Coronary artery (tissue), 2 donors: ENCODE data around the gene PEX7.

Source experiments
- DNase-seq: peaks from one replicate; pipeline ENCODE4 v3.0.0-alpha.2; 2017; ENCODE audit warnings: low spot score
- H3K27ac ChIP-seq, 2 donors: fragments of 200-600 bp; sonication (generic); one replicate each; pipeline ENCODE4 v1.5.1; 2016 to 2019
- H3K4me3 ChIP-seq: fragments of 200-600 bp; sonication (generic); 2 replicates; pipeline ENCODE4 v1.5.1; 2016; ENCODE audit warnings: mild to moderate bottlenecking, moderate library complexity
- CTCF ChIP-seq: fragments of 200-600 bp; sonication (generic); IDR thresholded peaks from one replicate; pipeline ENCODE4 v1.5.1; 2019; ENCODE audit warnings: antibody characterized with exemption

Gene PEX7

GRCh38 chr6:136816656-136817055 is 5.7 kb upstream of the PEX7 start:
- H3K27ac ChIP-seq = no peak overlapping the region
- no peak for DNase-seq
- H3K4me3 ChIP-seq = no peak overlapping the region
- no peak for TF ChIP-seq CTCF

- no peak for TF ChIP-seq CTCF
- H3K27ac ChIP-seq = no peak overlapping the region
- no peak for DNase-seq
- no peak overlapping the region for H3K4me3 ChIP-seq
Measured at GRCh38 chr6:136820561-136820960, 1.8 kb upstream of the PEX7 start.

- no peak for TF ChIP-seq CTCF
- Histone ChIP-seq H3K27ac (peak overlapping the region; percentile 76 to 98), H3K4me3 (peak overlapping the region; percentile 97)
- DNase-seq = no peak
Measured at GRCh38 chr6:136822046-136822375, 381 bp upstream of the PEX7 start.

- peak overlapping the region; percentile 97 for H3K4me3 ChIP-seq
- peak overlapping the region; percentile 76 to 98 for H3K27ac ChIP-seq
- no peak for DNase-seq
- no peak for TF ChIP-seq CTCF
Measured at GRCh38 chr6:136823128-136823660, 802 bp downstream of the PEX7 start.

- H3K4me3 ChIP-seq = no peak overlapping the region
- no peak for DNase-seq
- no peak for TF ChIP-seq CTCF
- no peak overlapping the region for H3K27ac ChIP-seq
Measured at GRCh38 chr6:136826216-136826615, 3.8 kb downstream of the PEX7 start.

- Histone ChIP-seq H3K27ac (no peak overlapping the region), H3K4me3 (no peak overlapping the region)
- no peak for TF ChIP-seq CTCF
- DNase-seq = no peak
Measured at GRCh38 chr6:136831873-136832562, 9.6 kb downstream of the PEX7 start.

GRCh38 chr6:136840276-136841001 is 18.0 kb downstream of the PEX7 start:
- H3K4me3 ChIP-seq = no peak overlapping the region

More at GRCh38 chr6:136840276-136841001, 18.0 kb downstream of the PEX7 start:
- DNase-seq = no peak
- TF ChIP-seq CTCF = no peak
- no peak overlapping the region for H3K27ac ChIP-seq
